Activated CD8-positive, alpha-beta T cell treated with anti-CD3 and anti-CD28 coated beads for 36 hours (primary cell): Measurements from ENCODE around the gene LTA. TPM values are rescaled to one million over a fixed set of nuclear protein-coding genes. Genes with fewer than 3 reads are reported as not detected.

ENCODE experiments used
- ATAC-seq: fragments of 200-7000 bp; cut with Tn5 transposase; one replicate; pipeline ENCODE4 v1.10.0; 2021; ENCODE audit warnings: mild to moderate bottlenecking, moderate library complexity
- CTCF ChIA-PET: fragments of 350-600 bp; sonication (Branson Sonifier 250); formaldehyde crosslinking; loops from one replicate; lab custom pipeline; 2021; ENCODE audit warnings: antibody characterized with exemption; lab: Charles Lee
- POLR2A ChIA-PET: fragments of 350-600 bp; sonication (Branson Sonifier 250); formaldehyde crosslinking; loops from one replicate; lab custom pipeline; 2021; ENCODE audit warnings: antibody characterized with exemption; lab: Charles Lee
- DNase-seq: peaks from one replicate; pipeline ENCODE4 v3.0.0-alpha.2; 2020
- H3K27ac Mint-ChIP-seq: one replicate; pipeline ENCODE4 v1.8.0; 2021; ENCODE audit warnings: mild to moderate bottlenecking, mixed read lengths
- H3K27me3 Mint-ChIP-seq: one replicate; pipeline ENCODE4 v1.8.0; 2021; ENCODE audit warnings: mixed read lengths
- H3K36me3 Mint-ChIP-seq: one replicate; pipeline ENCODE4 v1.8.0; 2021; ENCODE audit warnings: low read depth, mixed read lengths
- H3K4me1 Mint-ChIP-seq: one replicate; pipeline ENCODE4 v1.8.0; 2021; ENCODE audit warnings: low read depth, mixed read lengths
- H3K4me3 Mint-ChIP-seq: one replicate; pipeline ENCODE4 v1.8.0; 2021; ENCODE audit warnings: mild to moderate bottlenecking, moderate library complexity, mixed read lengths
- H3K9me3 Mint-ChIP-seq: one replicate; pipeline ENCODE4 v1.8.0; 2021; ENCODE audit warnings: mixed read lengths
- CTCF ChIP-seq: fragments of 200-600 bp; IDR thresholded peaks from one replicate; pipeline ENCODE4 v1.8.0; 2022; ENCODE audit warnings: antibody characterized with exemption, mild to moderate bottlenecking
- intact Hi-C: fragments of 100-400 bp; cut with micrococcal nuclease; formaldehyde crosslinking; loops from one replicate; pipeline ENCODE4 v1.10.0; 2022
- total RNA-seq, 2 experiments: library from RNA; stranded (reverse); gene quantifications; one replicate each; pipeline ENCODE4 v1.2.3, GENCODE V29; 2021

Gene LTA
- total RNA-seq, 2 experiments from 2014 or later = 713 to 724 TPM

- no peak overlapping the region for H3K27ac Mint-ChIP-seq
- TF ChIP-seq CTCF = no peak
- H3K27me3 Mint-ChIP-seq = no peaks in the 10 kb centered on the region
- no peaks in the 10 kb centered on the region for H3K9me3 Mint-ChIP-seq
- DNase-seq = no peak
- ChIA-PET POLR2A (interaction anchor here (1.1 to 5.0 kb wide), 5 partner anchors 31 to 78 kb away, joined by 3 to 57 read pairs (median 8); partner anchors contain the start of genes LTB, NCR3 and TNF), CTCF (interaction anchor here (0.9 to 56.2 kb wide), 5 partner anchors 14 to 112 kb away, joined by 3 to 2542 read pairs (median 7); partner anchors contain the start of genes LST1, LTB, MICB and NCR3)
- intact Hi-C loops = loop anchor here (5.0 to 10.0 kb wide), 3 partner anchors 37 to 190 kb away; partner anchors contain the start of genes C6orf47, CLIC1, CSNK2B and GPANK1
- peaks cover 24% of the 10 kb centered on the region for H3K36me3 Mint-ChIP-seq
- H3K4me3 Mint-ChIP-seq = no peak overlapping the region
- no peak for ATAC-seq
- H3K4me1 Mint-ChIP-seq = peaks cover 35% of the 10 kb centered on the region
Measured at GRCh38 chr6:31545291-31545690, 26.8 kb upstream of the LTA start.

- peaks cover 38% of the 10 kb centered on the region for H3K4me1 Mint-ChIP-seq
- peaks cover 19% of the 10 kb centered on the region for H3K36me3 Mint-ChIP-seq
- ChIA-PET POLR2A (interaction anchor here (0.9 to 5.0 kb wide), 11 partner anchors 30 to 76 kb away, joined by 3 to 57 read pairs (median 4); partner anchors contain the start of genes LST1, LTB, MICB and NCR3), CTCF (interaction anchor here (0.5 to 56.2 kb wide), 17 partner anchors 10 to 192 kb away, joined by 3 to 2542 read pairs (median 3); partner anchors contain the start of genes APOM, BAG6, LST1 and LTA)
- intact Hi-C loops = loop anchor here (5.0 to 10.0 kb wide), 3 partner anchors 36 to 188 kb away; partner anchors contain the start of genes C6orf47, CLIC1, CSNK2B and GPANK1
- TF ChIP-seq CTCF = peak; percentile 96
- peak within 1 kb of the TSS; percentile 80 for H3K4me3 Mint-ChIP-seq
- DNase-seq = peak; percentile 95
- H3K9me3 Mint-ChIP-seq = no peaks in the 10 kb centered on the region
- no peaks in the 10 kb centered on the region for H3K27me3 Mint-ChIP-seq
- H3K27ac Mint-ChIP-seq = peak within 1 kb of the TSS; percentile 80
- peak; percentile 75 for ATAC-seq
Measured at GRCh38 chr6:31546339-31546957, 25.6 kb upstream of the LTA start, which contains the start of gene ATP6V1G2. TSS of gene ATP6V1G2 (minus strand) at chr6:31546608. CDS start at chr6:31546559, 49 bp downstream.

GRCh38 chr6:31546958-31547726 is 24.9 kb upstream of the LTA start, which contains the start of gene NFKBIL1:
TSS of gene NFKBIL1 (plus strand) at chr6:31547608. CDS start at chr6:31547695, 87 bp downstream.
- intact Hi-C loops = loop anchor here (1.0 to 10.0 kb wide), 4 partner anchors 35 to 188 kb away; partner anchors contain the start of genes C6orf47, CLIC1, CSNK2B and GPANK1
- peak; percentile 97 for DNase-seq
- no peaks in the 10 kb centered on the region for H3K9me3 Mint-ChIP-seq
- peak within 1 kb of the TSS; percentile 80 for H3K27ac Mint-ChIP-seq
- peaks cover 40% of the 10 kb centered on the region for H3K4me1 Mint-ChIP-seq
- peak within 1 kb of the TSS; percentile 80 for H3K4me3 Mint-ChIP-seq
- CTCF ChIA-PET = interaction anchor here (1.0 to 56.2 kb wide), 7 partner anchors 16 to 191 kb away, joined by 3 to 2542 read pairs (median 4); partner anchors contain the start of genes BAG6, LST1, LTB and MICB
- ATAC-seq = peak; percentile 85
- H3K27me3 Mint-ChIP-seq = no peaks in the 10 kb centered on the region
- peaks cover 20% of the 10 kb centered on the region for H3K36me3 Mint-ChIP-seq
- peak; percentile 64 for TF ChIP-seq CTCF
- POLR2A ChIA-PET = interaction anchor here (0.9 to 5.0 kb wide), 13 partner anchors 12 to 55 kb away, joined by 3 to 57 read pairs (median 4); partner anchors contain the start of genes LST1, LTB, MICB and NCR3

GRCh38 chr6:31547727-31548543 is 24.2 kb upstream of the LTA start:
- no peaks in the 10 kb centered on the region for H3K27me3 Mint-ChIP-seq
- intact Hi-C loops = loop anchor here (1.0 to 10.0 kb wide), 4 partner anchors 34 to 187 kb away; partner anchors contain the start of genes C6orf47, CLIC1, CSNK2B and GPANK1
- no peaks in the 10 kb centered on the region for H3K9me3 Mint-ChIP-seq
- H3K36me3 Mint-ChIP-seq = peaks cover 18% of the 10 kb centered on the region
- peaks cover 40% of the 10 kb centered on the region for H3K4me1 Mint-ChIP-seq
- ChIA-PET POLR2A (interaction anchor here (0.6 to 5.0 kb wide), 11 partner anchors 12 to 147 kb away, joined by 3 to 57 read pairs (median 3); partner anchors contain the start of genes LST1, LTB and TNF), CTCF (interaction anchor here (0.7 to 56.2 kb wide), 7 partner anchors 12 to 74 kb away, joined by 3 to 2542 read pairs (median 4); partner anchors contain the start of genes LST1, LTB, NCR3 and TNF)
- peak overlapping the region; percentile 80 for H3K27ac Mint-ChIP-seq
- TF ChIP-seq CTCF = no peak
- ATAC-seq (no peak), DNase-seq (no peak)
- peak overlapping the region; percentile 80 for H3K4me3 Mint-ChIP-seq
